Keratinocyte (primary cell): ENCODE results near the gene FCHO2. TPM values are rescaled to one million over a fixed set of nuclear protein-coding genes. Genes with fewer than 3 reads are reported as not detected.
"Not testable (repeated sequence)": the region's sequence is repeated elsewhere in the genome, so short reads cannot be mapped to it uniquely, and the experiment has no call there.

Experiments
- DNase-seq: peaks from one replicate; pipeline ENCODE4 v3.0.0-alpha.2; 2011; ENCODE audit warnings: low read depth, missing footprints, low spot score
- FAIRE-seq: peaks from 2 replicates; lab custom pipeline; 2011; peaks lifted over from hg19 to GRCh38; lab: Jason Lieb, UNC
- H2AFZ ChIP-seq: 2 replicates; pipeline ENCODE4 v1.6.0; 2012; ENCODE audit warnings: low read length, control low read depth, inconsistent platforms; ENCODE audit not compliant: control insufficient read depth
- H3K27ac ChIP-seq: 2 replicates; pipeline ENCODE4 v1.5.1; 2011; ENCODE audit warnings: low read length; ENCODE audit not compliant: control insufficient read depth, insufficient read depth
- H3K27me3 ChIP-seq: 3 replicates; pipeline ENCODE4 v1.6.0; 2011; ENCODE audit warnings: low read length; ENCODE audit not compliant: control insufficient read depth, insufficient read depth; ENCODE audit errors: extremely low read depth
- H3K36me3 ChIP-seq, 2 experiments: 2 replicates in 1 of 2; 3 replicates in 1 of 2; pipeline ENCODE4 v1.5.1; 2011; ENCODE audit warnings: low read length in 2 of 2, mild to moderate bottlenecking in 1 of 2; ENCODE audit not compliant: control insufficient read depth in 2 of 2, insufficient read depth in 2 of 2; ENCODE audit errors: extremely low read depth in 1 of 2
- H3K4me1 ChIP-seq: 3 replicates; pipeline ENCODE4 v1.5.1; 2011; ENCODE audit warnings: low read length; ENCODE audit not compliant: control insufficient read depth, insufficient read depth; ENCODE audit errors: extremely low read depth
- H3K4me2 ChIP-seq: 3 replicates; pipeline ENCODE4 v1.6.0; 2011; ENCODE audit warnings: low read depth, low read length; ENCODE audit not compliant: control insufficient read depth, insufficient read depth; ENCODE audit errors: extremely low read depth
- H3K4me3 ChIP-seq, 3 experiments: fragments of 200-600 bp in 1 of 3; sonication (generic) in 1 of 3; 2 replicates in 2 of 3; 3 replicates in 1 of 3; pipeline ENCODE4 v1.5.1; 2011 to 2016; ENCODE audit warnings: low read length in 3 of 3, mild to moderate bottlenecking in 3 of 3, control low read depth in 2 of 3, inconsistent platforms in 1 of 3, low read depth in 1 of 3, mixed read lengths in 1 of 3, mixed run types in 1 of 3, moderate library complexity in 1 of 3; ENCODE audit not compliant: control insufficient read depth in 2 of 3, insufficient read depth in 2 of 3; ENCODE audit errors: extremely low read depth in 1 of 3
- H3K79me2 ChIP-seq: 2 replicates; pipeline ENCODE4 v1.6.0; 2012; ENCODE audit warnings: low read length; ENCODE audit not compliant: control insufficient read depth, insufficient read depth
- H3K9ac ChIP-seq: 3 replicates; pipeline ENCODE4 v1.6.0; 2011; ENCODE audit warnings: low read length; ENCODE audit not compliant: control insufficient read depth, insufficient read depth; ENCODE audit errors: extremely low read depth
- H3K9me1 ChIP-seq: 3 replicates; pipeline ENCODE4 v1.6.0; 2011; ENCODE audit warnings: low read length; ENCODE audit not compliant: control insufficient read depth, insufficient read depth; ENCODE audit errors: extremely low read depth
- H3K9me3 ChIP-seq: 2 replicates; pipeline ENCODE4 v1.5.1; 2012; ENCODE audit warnings: low read depth, low read length; ENCODE audit not compliant: control insufficient read depth
- H4K20me1 ChIP-seq: 3 replicates; pipeline ENCODE4 v1.6.0; 2011; ENCODE audit warnings: low read length; ENCODE audit not compliant: control insufficient read depth, insufficient read depth; ENCODE audit errors: extremely low read depth
- CTCF ChIP-seq, 3 experiments: IDR thresholded peaks in 1 of 3; conservative IDR thresholded peaks in 1 of 3; optimal IDR thresholded peaks in 1 of 3; 2 replicates in 2 of 3; 3 replicates in 1 of 3; pipeline versions ENCODE3 to v1.5.1; 2011; ENCODE audit warnings: low read length in 3 of 3, mild to moderate bottlenecking in 3 of 3, moderate library complexity in 2 of 3, control low read depth in 1 of 3, inconsistent platforms in 1 of 3; ENCODE audit not compliant: insufficient read depth in 2 of 3; ENCODE audit errors: extremely low read depth in 1 of 3
- EZH2 ChIP-seq: IDR thresholded peaks from one replicate; pipeline ENCODE4 v1.6.1; 2012; ENCODE audit warnings: inconsistent platforms, mild to moderate bottlenecking, low read length, moderate library complexity
- dilution Hi-C: fragments of 300-500 bp; cut with MboI; formaldehyde crosslinking; loops from one replicate; pipeline ENCODE4 v1.7.0; 2020; ENCODE audit warnings: low sequenced_read_pairs; ENCODE audit not compliant: extremely low pct_ligation_motif_present
- polyA plus RNA-seq, 5 experiments: library from polyadenylated mRNA; depleted of rRNA in 3 of 5; stranded (reverse) in 3 of 5; stranded (forward) in 1 of 5; unstranded in 1 of 5; fragments of >200 nt; gene quantifications; 1 replicate in 1 of 5; 2 replicates in 3 of 5; 3 replicates in 1 of 5; pipeline versions ENCODE4 v1.2.1 to v1.2.3, GENCODE V29; 2011 to 2012; ENCODE audit warnings: missing spikeins in 2 of 5, low read depth in 1 of 5, low replicate concordance in 1 of 5

Gene FCHO2
- polyA plus RNA-seq, 1 donor (not counting 4 experiments of a cell fraction or from before 2014, with no cell fraction given), result 10.6 TPM

GRCh38 chr5:73007051-73007450, 51.2 kb downstream of the FCHO2 start:
- no peak overlapping the region for H3K27ac ChIP-seq
- no peak overlapping the region for H3K4me2 ChIP-seq
- H3K79me2 ChIP-seq, result no peaks in the 10 kb centered on the region
- no peaks in the 10 kb centered on the region for H3K27me3 ChIP-seq
- H3K4me3 ChIP-seq, result no peak overlapping the region
- no peaks in the 10 kb centered on the region for H3K4me1 ChIP-seq
- TF ChIP-seq EZH2 (no peak), CTCF (optimal IDR thresholded peaks at IDR 0.05 in 1 of 3, IDR thresholded peaks at IDR 0.05 in 1 of 3, conservative IDR thresholded peaks at IDR 0.05 in 1 of 3; ENCODE audit: extremely low read depth in 1 of 3, insufficient read depth in 2 of 3, low read length in 3 of 3) (no peak)
- no peaks in the 10 kb centered on the region for H4K20me1 ChIP-seq
- dilution Hi-C loops, result no loop called here
- DNase-seq, result no peak
- H3K9ac ChIP-seq, result no peak overlapping the region
- no peaks in the 10 kb centered on the region for H3K9me3 ChIP-seq
- H3K36me3 ChIP-seq, result peaks cover 3 to 7% of the 10 kb centered on the region in 2 experiments
- FAIRE-seq, result no peak
- H2AFZ ChIP-seq, result no peak overlapping the region
- H3K9me1 ChIP-seq, result no peaks in the 10 kb centered on the region

- no peaks in the 10 kb centered on the region for H3K27me3 ChIP-seq
- H3K4me2 ChIP-seq, result no peak overlapping the region
- peaks cover 3 to 6% of the 10 kb centered on the region in 2 experiments for H3K36me3 ChIP-seq
- FAIRE-seq (peak; percentile 66), DNase-seq (no peak)
- H3K9me1 ChIP-seq, result no peaks in the 10 kb centered on the region
- no peaks in the 10 kb centered on the region for H3K4me1 ChIP-seq
- no peak overlapping the region for H3K9ac ChIP-seq
- H3K9me3 ChIP-seq, result no peaks in the 10 kb centered on the region
- no peaks in the 10 kb centered on the region for H4K20me1 ChIP-seq
- no peak for TF ChIP-seq EZH2
- no peak overlapping the region for H2AFZ ChIP-seq
- no peak overlapping the region for H3K27ac ChIP-seq
- dilution Hi-C loops, result no loop called here
- no peaks in the 10 kb centered on the region for H3K79me2 ChIP-seq
- no peak overlapping the region for H3K4me3 ChIP-seq
Observed at GRCh38 chr5:73008831-73009230, 53.0 kb downstream of the FCHO2 start.

GRCh38 chr5:73011612-73012011, 55.8 kb downstream of the FCHO2 start:
- H3K4me1 ChIP-seq, H3K9me1 ChIP-seq, H3K9me3 ChIP-seq, H3K4me3 ChIP-seq, dilution Hi-C loops, H3K9ac ChIP-seq, H3K27me3 ChIP-seq, FAIRE-seq, H3K27ac ChIP-seq, H3K79me2 ChIP-seq, H3K36me3 ChIP-seq, H4K20me1 ChIP-seq, DNase-seq, H2AFZ ChIP-seq, H3K4me2 ChIP-seq: not testable (repeated sequence)
